HG02970 (cell line): Measurements from ENCODE around the gene SLC2A4.
A peak's percentile ranks its signal among the peaks of the same experiment; 100 is the strongest.
"Not testable (repeated sequence)": the region's sequence is repeated elsewhere in the genome, so short reads cannot be mapped to it uniquely, and the experiment has no call there.

Experiments
- ATAC-seq: cut with Tn5 transposase; IDR thresholded peaks from one replicate; pipeline ENCODE4 v1.9.1; 2021; ENCODE audit warnings: mild to moderate bottlenecking, moderate library complexity, moderate number of reproducible peaks; ENCODE audit not compliant: unreplicated experiment, low FRiP score

Gene SLC2A4

DNA sequence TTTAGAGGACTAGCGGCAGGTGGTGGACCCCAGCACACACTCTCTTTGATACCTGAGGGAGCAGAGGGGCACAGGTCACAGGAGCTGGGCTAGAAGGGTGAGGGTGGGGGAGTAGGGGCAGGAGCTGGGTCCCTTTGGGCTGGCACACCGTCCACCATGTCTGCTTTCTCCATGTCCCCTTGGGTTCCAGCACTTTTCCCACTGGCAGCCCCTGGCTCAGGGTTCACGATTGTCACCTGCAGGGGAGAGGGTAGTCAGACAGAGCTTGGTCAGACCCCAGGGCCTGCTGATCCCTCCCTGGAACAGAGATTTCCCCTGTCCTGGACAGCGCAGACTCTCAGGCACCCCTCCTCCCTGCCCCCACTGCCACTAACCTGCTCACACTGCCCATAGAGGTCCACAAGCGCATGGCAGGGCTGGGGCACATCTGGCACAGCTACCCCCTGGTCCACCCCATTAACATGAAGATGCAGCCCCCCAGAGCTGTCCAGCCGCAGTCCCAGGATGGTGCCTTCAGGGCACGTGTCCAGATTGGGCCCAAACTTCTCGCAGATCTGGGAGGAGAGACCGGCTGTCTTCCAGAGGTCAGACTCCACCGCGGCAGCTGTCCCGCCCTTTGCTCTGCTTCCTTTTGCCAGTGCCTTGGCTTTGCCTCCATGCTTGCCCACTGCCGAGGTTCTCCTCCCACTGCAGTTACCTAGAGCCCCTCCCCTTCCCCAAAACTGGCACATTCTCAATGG lies 36.8 kb downstream of the SLC2A4 start:
- no peak for ATAC-seq

DNA sequence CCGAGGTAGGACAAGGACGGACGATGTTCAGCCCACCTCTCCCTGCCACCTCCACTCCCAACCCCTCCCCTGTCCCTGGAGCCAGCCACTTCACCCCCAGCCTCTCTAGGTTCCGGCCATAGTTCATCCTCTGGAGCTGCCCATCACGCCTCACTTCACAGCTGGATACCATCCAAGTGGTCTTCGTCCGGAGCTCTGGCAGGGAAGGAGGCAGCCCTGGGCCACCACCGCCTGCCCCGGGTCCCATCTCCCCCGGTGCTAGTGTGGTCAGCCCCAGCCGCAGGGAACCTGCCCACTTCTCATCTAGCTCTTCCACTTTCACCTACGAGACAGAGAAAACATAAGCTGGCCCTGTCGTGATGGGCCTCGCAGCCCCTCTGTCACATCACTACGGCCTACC lies 39.9 kb downstream of the SLC2A4 start:
- no peak for ATAC-seq

GRCh38 chr17:7322520-7323194 lies 41.1 kb downstream of the SLC2A4 start:
- ATAC-seq: no peak

- no peak for ATAC-seq
These were observed 42.4 kb downstream of the SLC2A4 start for GRCh38 chr17:7323731-7324437.

GRCh38 chr17:7324438-7324779 lies 42.9 kb downstream of the SLC2A4 start:
- ATAC-seq: no peak

- ATAC-seq: no peak
These were observed 43.6 kb downstream of the SLC2A4 start for GRCh38 chr17:7325031-7325528.

GRCh38 chr17:7326186-7326585 lies 44.7 kb downstream of the SLC2A4 start:
- ATAC-seq: no peak

DNA sequence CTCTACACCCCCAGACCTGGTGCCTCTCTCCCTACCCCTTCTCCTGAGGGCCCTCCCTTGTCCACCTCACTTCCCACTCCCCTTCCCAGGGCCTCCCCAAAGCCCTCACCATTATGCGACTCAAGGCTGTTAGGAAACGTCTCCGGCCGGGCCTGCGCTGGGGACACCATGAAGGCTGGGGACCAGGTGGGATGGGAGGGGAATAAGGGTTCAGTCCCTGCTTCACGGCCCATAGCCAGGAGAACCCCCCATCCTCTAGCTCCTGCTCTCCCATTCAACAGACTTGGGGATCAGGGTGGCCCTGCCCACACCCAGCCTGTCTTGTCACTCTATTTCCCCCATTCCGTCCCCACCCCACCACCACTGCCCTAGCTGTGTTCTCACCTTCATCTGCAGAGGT lies 45.5 kb downstream of the SLC2A4 start:
- ATAC-seq: no peak

DNA sequence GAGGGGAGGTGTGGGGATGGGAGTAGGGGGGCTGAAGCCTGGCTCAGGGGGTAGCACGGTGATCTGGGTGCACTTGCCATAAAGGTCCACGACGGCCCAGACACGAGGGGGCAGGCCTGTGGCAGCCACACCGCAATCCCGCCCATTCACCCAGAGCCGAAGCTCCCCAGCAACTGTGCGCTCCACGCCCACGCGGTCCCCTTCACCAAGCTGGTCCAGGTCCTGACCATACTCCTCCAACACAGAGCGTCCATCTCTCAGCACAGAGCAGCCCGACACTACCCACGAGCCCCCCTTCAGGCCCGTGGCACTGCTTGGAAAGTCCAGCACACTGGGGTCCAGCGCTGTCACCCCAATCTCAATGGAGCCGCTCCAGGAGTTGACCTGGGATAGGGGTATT lies 46.0 kb downstream of the SLC2A4 start:
- no peak for ATAC-seq

DNA sequence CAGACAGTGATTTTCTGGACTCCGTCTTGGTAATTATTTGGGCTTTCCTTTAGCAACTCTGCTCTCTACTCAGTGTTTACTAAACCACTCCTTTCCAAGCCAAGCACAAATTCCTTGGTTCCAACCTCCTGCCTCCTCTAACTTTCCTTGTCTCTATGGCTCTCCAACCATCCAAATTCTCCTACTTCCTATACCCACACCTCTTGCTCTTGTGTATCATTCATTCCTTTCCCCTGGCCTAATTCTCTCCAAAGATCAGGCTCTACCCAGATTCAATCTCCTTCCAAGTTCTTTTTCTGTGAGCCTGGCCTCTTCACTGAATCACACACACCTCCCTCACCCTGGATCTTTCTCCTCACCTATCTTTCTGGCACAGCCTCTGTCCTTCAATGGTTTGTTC lies 46.5 kb downstream of the SLC2A4 start:
- no peak for ATAC-seq

- ATAC-seq: peak; percentile 4
These were observed 47.4 kb downstream of the SLC2A4 start, which contains the start of gene NEURL4 for GRCh38 chr17:7328840-7329373. TSS of gene NEURL4 (minus strand) at chr17:7329335. CDS start at chr17:7329312, 23 bp downstream.

- peak; percentile 73 for ATAC-seq
These were observed 48.0 kb downstream of the SLC2A4 start for GRCh38 chr17:7329374-7329996.

DNA sequence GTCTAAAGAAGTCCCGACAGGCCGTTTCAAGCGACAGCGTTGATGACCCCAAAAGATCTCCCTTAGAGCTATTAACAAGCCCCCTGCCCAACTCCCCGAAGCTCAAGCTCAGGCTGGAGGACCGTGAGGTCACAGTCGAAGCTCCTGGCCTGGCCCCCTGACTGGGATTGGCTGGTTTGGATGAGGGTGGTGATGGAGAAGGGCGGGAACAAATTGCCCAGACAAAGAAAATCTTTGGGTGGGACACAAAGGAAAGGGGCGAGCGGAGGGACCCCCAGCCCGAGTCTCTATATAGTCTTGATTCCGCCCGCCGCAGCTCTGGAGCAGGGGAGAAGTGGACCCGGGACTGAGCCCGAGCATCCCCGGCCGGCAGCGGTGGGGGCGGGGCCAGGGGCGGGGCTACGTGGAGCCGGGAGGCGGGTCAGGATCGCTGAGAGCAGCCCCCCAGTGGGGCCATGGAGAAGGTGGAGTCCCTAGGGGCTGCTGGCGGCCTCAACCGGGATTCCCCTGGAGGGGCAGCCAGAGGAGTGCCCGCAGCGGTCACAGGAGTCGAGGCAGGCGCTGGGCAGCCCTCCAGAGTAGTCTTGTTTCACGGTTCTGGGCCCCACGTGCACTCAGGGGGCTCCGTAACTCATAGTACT lies 48.6 kb downstream of the SLC2A4 start:
- peak; percentile 31 for ATAC-seq

GRCh38 chr17:7330638-7331015 lies 49.1 kb downstream of the SLC2A4 start:
- no peak for ATAC-seq

GRCh38 chr17:7332111-7332510 lies 50.6 kb downstream of the SLC2A4 start:
- ATAC-seq: no peak

GRCh38 chr17:7332600-7333069 lies 51.1 kb downstream of the SLC2A4 start:
- not testable (repeated sequence) for ATAC-seq

DNA sequence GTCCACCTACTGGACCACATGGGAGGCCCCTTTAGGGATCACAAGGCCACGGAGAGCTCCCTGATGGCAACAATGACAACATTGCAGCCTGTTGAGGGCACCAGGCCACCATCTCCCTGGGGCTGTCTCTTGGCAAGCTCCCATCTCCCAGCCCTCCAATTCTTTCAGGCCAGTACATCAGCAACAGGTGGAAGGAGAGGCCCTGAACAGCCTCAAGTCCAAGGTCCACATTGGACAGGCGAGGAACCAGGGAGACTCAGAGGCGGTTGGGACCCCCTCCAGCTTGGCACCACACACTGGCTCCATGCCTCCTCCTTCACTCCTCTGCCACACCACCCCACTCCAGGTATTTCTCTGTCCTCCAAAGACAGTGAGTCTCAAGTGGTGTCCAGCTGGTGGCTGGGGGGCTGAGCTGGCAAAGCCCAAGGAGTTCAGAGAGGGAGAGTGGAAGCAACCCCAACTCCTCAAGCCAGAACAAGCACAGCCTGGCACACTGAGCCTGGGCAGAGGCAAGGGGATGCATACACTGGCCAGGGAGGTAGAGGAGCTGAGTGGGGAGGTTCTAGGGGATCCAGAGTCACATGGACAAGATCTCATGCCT lies 53.5 kb downstream of the SLC2A4 start:
- no peak for ATAC-seq

GRCh38 chr17:7335765-7336164 lies 54.2 kb downstream of the SLC2A4 start:
- not testable (repeated sequence) for ATAC-seq
